Stimulated activated CD8-positive, alpha-beta memory T cell treated with anti-CD3 and anti-CD28 coated beads, Interleukin-15, amount 100 ng/mL, for 1 hour (primary cell): ENCODE results near the gene PCCA.
"Not testable (repeated sequence)": the region's sequence is repeated elsewhere in the genome, so short reads cannot be mapped to it uniquely, and the experiment has no call there.

Source experiments
- DNase-seq: peaks from one replicate; pipeline ENCODE4 v3.0.0-alpha.2; 2020; ENCODE audit warnings: low read depth

PCCA gene

DNA sequence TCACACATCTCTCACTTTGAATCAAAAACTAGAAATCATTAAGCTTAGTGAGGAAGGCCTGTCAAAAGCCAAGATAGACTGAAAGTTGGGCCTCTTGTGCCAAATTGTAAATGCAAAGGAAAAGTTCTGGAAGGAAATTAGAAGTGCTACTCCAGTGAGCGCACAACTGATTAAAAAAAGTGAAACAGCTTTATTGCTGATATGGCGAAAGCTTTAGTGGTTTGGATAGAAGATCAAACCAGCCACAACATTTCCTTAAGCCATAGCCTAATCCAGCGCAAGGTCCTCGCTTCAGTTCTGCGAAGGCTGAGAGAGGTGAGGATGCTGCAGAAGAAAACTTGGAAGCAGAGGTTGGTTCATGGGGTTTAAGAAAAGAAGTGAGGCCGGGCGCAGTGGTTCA lies 7.6 kb downstream of the PCCA start:
- no peak for DNase-seq

DNA sequence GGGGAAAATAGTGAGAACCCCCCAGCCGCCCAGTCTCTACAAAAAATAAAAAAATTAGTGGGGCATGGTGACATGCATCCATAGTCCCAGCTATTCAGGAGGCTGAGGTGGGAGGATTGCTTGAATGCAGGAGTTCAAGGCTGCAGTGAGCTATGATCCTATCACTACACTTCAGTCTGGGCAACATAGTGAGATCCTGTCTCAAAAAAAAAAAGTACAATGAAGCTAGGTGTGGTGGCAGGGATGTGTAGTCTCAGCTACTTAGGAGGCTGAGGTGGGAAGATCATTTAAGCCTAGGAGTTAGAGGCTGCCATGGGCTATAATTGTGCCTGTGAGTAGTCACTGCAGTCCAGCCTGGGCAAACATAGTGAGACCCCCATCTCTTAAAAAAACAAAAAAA lies 8.9 kb downstream of the PCCA start:
- DNase-seq = no peak

DNA sequence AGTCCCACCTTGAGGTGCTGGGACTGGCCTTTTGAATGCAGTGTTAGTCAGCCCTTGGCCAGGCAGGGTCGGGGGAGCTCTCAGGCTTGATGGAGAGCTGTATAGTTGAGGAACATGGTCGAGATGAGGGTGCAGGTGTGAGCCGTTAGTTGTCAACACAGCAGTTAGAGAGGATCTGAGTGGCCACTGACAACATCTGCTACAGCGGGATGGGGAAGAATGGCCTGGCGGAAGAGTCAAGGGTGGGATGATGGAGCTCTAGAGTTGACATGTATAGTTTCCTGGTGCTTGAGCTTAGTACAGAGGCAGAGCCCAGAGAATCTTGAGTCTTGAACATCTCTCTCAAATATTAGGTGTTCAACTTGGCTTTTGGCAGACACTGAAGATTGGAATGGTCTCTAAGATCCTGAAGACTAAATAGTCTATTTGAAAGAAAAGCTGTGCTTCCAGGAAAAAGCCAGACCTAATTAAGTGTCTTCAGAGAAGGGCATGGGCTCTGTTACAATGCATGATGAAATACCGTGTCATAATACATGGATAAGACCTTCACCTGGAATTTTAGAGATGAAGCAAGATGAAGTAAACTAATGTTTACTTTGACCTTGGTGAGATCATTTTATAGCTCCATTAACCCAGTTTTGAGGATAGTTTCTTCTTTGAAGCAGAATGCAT lies 9.7 kb downstream of the PCCA start:
- no peak for DNase-seq

DNA sequence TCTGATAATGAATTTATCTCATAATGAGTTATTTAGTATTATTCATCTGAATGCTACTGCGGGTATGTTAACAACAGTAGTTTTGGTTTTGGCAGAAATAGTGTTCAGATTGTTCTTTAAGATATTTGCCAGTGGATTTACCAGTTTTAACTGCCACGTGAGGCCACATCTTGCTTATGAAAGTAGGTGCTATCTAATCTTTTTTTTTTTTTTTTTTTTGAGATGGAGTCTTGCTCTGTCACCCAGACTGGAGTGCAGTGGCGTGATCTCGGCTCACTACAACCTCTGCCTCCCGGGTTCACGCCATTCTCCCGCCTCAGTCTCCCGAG lies 10.2 kb downstream of the PCCA start:
- DNase-seq = not testable (repeated sequence)

DNA sequence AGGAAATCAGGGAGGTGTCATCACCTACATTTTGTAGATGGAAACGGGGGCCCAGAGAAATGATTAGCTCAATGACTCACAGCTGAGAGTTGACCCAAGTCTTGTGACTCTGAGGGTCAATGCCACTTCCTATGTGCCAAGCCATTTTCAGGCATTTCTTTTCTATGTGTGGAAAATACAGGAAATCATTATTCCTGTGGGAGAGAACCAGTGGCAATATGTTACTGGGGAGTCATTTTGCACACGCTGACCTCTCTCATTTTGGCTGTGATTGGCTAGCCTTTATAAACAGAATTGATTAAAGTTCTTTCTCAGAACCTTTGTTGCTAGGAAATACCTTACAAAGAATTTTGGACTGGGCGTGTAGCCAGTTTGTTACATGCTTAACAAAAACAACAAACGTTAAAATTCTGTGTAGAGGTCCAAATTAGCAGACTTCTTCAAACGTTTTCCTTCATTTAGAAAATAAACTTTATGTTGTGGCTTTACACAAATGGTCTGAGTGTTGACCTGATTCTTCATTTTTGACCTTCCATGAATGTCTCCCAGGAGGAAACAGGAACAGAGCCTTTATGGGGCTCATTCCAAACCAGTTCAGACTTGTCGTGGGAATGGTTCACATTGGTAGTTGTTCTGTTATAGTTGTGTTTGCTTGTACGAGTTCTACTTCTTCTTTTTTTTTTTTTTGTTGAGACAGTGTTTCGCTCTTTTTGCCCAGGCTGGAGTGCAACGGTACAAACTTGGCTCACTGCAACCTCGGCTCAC lies 11.4 kb downstream of the PCCA start:
- no peak for DNase-seq

DNA sequence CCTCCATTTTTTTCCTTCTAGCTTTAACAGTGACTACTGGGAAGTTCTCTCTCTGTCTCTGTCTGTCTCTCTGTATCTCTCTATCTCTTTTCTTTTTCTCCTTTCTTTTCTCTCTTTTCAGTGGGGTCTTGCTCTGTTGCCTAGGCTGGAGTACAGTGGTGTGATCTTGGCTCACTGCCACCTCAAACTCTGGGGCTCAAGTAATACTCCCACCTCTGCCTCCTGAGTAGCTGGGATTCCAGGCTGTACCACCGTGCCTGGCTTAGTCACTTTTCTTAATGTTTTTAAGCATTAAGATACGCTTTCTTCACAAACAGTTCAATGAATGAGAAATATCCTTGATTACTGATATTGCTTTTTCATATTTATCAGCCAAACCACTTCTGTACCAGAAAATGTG lies 13.1 kb downstream of the PCCA start:
- no peak for DNase-seq

DNA sequence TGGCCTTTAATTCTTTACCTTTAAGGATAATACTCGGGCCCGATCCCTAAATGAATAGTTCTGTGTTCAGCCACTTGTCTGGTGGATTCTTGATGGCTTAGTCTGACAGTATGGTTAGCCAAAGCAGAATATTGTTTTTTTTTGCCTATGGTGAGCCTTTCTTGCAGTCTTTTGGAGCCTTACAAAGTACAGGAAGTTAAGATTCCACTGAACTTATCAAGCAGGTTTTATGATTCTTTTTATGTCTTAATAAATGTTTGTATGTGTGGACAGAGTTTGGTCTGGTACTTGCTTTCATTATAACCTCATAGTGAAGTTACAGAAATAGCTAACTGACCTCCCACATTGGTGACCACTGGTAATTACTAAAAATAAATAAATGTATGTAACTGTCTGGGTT lies 17.1 kb downstream of the PCCA start:
- DNase-seq = no peak

DNA sequence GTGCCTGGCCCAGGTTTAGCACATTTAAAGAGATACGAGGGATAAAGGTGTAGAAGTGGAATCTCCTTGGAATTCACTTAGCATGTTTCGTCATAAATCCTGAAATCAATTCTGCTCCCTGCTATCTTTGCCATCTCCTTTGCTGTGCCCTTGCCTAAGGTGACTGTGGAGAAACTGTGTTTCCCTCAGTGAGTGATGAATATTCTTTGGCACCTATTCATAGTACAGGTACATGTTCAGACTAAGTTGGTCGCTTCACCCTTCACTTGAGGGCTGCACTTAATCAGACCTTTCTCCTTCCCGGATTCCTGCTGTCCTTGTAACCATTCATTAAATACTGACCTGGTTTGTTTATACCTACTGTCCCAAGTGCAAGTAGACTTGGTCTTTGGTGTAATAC lies 17.8 kb downstream of the PCCA start:
- no peak for DNase-seq

DNA sequence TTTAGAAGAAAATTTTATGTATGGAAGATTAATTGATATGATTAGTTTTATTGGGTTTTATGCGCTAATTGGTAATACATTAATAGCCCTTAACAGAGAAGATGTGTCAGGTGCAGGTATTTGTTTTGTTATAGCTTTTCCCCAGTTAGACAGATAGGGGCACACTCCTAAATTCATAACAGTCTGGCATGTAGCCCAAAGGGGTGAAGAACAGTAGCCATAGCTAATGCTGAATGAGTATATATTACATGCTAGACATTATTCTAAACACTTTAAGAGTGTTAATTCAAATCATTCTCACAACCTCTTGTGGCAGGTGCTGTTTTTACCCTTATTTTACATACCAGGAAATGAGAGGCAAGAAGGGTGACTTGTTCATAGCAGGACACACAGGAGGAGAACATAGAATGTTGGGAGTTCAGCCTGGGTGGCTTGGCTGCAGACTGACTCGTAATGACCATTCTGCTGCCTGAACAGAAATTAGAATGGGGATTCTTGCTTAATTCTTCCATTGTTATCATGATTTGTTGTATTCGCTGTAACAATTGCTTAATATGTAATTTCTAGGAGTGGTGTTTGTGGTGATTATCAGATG lies 20.1 kb downstream of the PCCA start:
- DNase-seq = no peak

DNA sequence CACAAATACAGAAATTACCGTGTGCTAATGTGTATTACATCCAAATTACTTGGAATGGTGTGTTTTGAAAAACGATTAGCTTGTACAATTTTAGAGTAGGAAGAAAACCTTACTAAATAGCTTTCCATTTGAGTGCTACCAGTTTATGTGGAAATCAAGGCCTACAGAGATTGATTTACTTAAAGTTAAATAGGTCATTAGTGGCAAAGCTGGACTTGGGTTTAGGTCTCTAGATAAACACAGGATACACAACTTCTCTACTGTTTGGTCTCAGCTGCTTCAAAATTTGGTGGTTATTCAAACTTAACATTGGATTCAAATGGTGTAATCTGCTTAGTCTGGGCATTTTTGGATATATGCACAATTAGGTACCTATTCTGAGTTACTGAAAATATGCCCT lies 21.4 kb downstream of the PCCA start:
- DNase-seq = no peak

DNA sequence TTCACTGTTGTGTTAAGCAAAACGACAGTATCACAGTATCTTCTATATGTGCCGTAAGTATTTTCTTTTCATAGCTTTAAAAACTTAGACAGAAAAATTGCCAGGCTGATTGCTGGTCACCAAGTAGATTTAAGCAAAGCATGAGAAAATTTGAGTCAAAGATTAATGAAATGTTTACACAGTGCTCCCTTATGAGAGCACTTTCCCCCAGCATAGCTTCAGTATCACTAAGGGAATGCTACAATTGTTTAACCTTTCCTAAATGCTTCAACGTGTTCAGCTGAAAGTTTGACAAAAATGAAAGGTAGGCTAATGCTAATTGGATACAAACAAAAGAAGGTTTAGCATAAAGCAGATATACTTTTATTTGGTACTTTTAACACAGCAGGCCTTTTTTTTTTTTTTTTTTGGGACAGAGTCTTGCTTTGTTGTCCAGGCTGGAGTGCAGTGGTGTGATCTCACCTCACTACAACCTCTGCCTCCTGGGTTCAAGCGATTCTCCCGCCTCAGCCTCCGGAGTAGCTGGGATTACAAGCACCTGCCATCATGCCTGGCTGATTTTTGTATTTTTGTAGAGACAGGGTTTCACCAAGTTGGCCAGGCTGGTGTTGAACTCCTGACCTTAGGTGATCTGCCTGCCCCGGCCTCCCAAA lies 23.4 kb downstream of the PCCA start:
- DNase-seq = no peak

DNA sequence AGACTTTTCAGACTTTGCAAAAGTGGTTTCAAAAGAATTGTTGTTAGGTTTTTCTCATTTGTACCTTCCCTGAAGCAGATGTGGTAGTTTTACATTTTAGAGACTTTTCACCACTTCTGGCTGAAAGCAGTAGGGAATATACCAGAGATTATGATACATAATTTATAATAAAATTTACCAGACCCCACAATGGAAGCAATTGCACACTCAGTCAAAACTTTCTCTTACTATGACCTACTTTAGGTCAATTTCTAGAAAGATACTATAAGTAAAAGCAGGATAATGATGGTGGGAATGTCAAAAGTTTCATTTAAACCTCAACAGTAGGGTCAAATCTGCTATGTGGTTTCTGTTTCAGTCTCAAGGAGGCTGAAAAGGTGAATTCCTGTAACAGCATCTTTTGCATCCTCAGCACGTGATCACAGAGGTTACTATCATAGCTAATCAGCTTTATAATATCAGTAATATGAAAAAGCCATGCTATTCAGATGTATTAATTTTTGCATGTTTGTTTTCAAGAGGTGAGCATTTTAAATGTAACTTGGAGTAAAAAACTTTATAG lies 26.9 kb downstream of the PCCA start:
- DNase-seq = no peak

DNA sequence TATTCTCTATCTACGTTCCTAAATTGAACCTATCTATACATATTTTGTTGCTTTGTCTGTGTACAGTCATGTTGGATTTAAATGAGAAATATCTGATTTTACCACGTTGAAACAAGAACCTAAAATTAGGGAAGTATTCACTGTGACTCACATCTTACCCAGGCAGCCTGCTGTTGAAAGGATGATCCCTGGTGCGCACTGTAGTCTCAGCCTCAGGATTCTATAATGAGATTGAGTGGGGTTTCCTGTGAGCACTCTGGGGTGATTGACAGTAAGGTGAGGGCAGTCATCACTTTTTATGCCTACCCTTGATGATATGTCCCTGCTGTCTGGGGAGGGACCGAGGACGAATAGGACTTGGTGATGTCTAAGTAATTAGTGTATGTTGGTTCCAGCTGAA lies 35.4 kb downstream of the PCCA start:
- no peak for DNase-seq

DNA sequence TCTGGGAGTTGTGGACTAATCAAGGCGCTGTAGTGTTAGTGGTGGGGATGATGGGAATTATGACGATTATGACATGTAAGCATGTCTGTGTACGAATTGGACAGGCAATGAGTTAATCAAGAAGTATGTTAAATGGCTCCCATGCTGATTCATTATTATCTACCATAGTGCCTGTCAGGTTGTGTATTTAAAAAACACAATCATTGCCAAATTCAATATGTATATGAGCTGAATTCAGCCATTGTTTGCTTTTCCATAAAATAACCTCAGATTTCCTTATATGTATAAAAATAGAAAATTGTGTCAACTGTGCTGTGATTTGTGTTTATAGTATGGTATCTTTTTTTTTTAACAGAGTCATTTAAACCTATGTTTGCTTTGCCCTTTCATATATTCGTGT lies 37.1 kb downstream of the PCCA start:
- DNase-seq = no peak

DNA sequence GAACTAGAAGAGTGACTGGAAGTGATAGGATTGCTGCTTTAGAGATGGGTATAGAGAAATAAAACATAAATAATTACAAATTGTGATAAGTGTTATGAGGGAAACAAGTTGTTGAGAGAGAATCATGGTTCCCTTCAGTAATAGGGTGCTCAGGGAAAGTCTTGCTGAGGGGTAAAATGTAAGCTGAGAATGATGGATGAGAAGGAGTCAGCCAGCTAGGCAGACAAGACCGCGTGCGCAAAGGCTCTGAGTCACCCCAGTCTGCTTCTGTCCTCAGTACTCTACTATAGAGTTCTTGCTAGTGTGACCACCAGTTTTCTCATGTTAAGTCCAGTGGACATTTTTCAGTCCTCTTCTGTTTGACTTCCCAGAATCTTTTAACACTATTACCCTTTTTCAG lies 39.5 kb downstream of the PCCA start:
- no peak for DNase-seq

DNA sequence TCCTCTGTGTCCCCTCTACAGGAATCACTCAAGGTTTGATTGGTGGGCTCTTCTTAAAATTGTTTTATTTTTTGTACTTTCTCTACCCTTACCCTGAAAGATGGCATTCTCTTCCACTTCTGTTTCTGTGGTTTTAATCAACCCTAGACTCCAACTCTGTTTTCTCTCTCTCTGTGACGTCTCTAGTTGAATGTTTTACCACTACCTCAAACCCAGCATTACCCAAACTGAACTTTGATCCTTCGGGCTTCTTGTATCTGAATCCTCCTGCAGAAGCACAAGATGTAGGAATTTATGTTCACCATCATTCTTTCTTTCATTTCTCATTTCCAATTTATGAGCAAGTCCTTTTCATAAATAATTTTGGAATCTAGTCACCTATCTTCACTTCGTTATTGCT lies 39.9 kb downstream of the PCCA start:
- DNase-seq = no peak

DNA sequence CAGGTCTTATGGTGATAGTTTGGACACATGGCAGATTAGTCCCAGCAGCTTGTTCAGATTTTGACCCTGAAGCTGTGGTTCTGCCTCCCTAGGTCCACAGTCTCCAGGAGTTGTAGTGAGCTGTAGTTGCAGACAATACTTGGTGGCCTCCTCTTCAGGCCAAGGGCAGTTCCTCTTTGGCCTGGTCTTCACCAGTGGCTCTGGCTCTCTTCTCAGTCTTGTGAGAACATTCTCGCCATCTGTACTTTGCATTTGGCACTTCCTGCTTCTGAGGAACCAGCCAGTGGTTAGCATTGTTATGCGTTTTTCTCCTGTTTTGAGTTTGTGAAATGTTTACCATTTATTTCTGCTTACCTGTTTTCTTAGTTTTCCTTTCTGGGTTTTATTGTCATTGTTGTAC lies 40.7 kb downstream of the PCCA start:
- no peak for DNase-seq

DNA sequence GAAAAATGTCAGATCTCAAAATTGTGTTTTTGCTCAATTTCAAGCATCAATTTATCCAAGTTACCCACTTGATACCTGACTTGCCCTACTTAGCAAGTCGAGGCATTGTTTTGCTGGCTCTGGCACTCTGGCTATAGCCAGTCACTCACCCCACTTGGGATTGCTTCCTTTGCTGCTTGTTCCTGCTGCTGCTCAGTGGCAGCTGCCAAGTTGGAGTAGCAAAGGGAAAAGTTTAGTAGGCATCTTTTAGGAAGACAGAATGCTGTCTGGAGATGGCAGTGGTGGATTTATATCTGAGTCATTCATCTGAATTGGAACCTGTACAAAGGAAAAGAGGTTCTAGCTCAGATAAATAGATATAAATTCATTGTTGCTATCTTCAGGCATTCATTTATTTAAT lies 41.2 kb downstream of the PCCA start:
- DNase-seq = no peak

DNA sequence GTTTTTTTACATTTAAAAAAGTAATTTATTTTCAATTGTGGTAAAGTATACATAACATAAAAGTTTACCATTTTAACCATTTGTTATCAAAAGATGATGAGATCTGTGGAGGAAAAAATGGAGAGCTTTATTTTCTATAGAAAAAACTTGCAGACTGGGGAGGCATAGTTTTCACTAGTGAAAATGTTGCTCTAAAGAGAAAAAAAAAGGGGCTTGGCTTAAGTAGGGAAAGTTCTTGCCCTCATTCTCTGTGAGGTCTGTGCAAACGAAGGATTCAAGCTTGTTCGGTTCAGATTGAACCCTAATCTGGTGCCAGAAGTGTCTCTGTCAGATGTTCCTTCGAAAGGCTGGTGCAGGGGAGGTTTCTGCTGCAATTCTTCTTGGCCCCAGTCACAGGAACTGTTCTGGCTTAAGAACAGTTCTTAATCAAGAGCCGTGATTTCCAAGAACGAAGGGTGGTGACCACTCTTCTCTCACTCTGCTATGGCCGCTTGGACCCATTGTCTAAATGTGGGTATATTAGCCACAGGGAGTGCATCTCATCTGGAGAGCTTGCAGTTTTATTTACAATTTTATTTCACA lies 42.1 kb downstream of the PCCA start:
- DNase-seq = no peak

DNA sequence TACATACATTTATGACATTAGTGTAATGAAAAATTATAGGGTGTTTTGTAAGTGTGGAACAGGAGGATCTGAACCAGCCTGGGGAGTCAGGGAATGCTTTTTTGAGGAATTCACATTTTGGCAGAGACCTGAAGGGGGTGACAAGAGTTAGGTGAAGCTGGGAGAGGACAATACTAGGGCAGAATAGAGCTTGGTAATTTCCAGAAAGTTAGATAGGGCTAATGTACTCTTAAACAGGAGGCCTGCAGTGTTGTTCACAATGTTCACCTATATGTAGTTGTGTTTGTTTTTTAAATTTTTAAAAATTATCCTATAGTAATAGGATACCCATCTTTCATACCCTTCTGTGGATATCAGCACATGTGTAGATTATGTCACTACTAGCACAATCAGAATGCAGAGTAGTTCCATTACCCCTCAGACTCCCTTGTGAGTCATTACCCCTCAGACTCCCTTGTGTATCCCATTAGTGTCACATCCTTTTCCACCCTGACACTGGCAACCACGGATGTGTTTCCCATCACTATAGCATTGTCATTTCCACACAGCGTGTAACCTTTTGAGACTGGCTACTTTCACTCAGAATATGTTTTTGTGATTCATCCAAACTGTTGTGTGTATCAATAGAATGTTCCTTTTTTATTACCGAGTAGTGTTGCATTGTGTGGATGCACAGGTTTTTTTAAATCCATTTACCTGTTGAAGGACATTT lies 43.1 kb downstream of the PCCA start:
- no peak for DNase-seq

DNA sequence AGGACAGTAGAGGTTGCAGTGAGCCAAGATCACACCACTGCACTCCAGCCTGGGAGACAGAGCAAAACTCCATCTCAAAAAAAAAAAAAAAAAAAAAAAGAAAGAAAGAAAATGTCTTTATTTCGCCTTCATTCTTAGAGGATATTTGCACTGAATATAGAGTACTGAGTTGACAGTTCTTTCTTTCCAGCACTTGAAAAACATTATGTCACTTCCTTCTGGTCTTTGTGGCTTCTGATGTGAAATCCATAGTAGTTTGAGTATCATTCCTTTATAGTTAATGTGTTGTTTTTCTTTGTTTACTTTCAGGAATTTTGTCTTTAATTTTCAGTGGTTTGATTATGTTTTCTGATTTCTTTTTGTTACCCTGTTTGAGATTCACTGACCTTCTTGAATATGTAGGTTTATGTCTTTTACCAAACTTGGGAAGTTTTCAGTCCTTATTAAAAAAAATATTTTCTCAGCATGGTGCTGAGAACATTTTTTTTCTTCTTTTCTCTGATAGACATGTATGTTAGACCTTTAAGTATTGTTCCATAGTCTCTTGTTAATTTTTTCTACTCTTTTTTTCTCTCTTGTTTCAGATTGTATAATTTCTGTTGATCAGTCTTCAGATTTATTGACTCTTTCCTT lies 50.1 kb downstream of the PCCA start:
- DNase-seq = no peak
